Upper lobe of left lung (tissue), 6 donors: ENCODE data around the gene CAPN10. TPM values are rescaled to one million over a fixed set of nuclear protein-coding genes. Genes with fewer than 3 reads are reported as not detected.

ENCODE experiments used
- ATAC-seq, 2 donors: fragments of 200-7000 bp; cut with Tn5 transposase; one replicate each; pipeline ENCODE4 v1.9.1; 2022; ENCODE audit warnings: mild to moderate bottlenecking in 2 of 2, moderate library complexity in 2 of 2; ENCODE audit not compliant: low FRiP score in 2 of 2
- DNase-seq, 2 donors: peaks; one replicate each; pipeline ENCODE4 v3.0.0-alpha.2; 2019 to 2020
- H3K27ac ChIP-seq, 4 donors: fragments of 200-600 bp; sonication (generic); one replicate each; pipeline ENCODE4 v1.5.1; 2016 to 2019
- H3K27me3 ChIP-seq, 4 donors: fragments of 200-600 bp; sonication (generic); one replicate each; pipeline ENCODE4 v1.5.1; 2017 to 2019
- H3K36me3 ChIP-seq, 4 donors: fragments of 200-600 bp; sonication (generic); one replicate each; pipeline ENCODE4 v1.5.1; 2016 to 2019
- H3K4me1 ChIP-seq, 4 donors: fragments of 200-600 bp; sonication (generic); one replicate each; pipeline ENCODE4 v1.5.1; 2018 to 2019
- H3K4me3 ChIP-seq, 4 donors: fragments of 200-600 bp; sonication (generic); one replicate each; pipeline ENCODE4 v1.5.1; 2017 to 2019; ENCODE audit warnings: mild to moderate bottlenecking in 2 of 4, moderate library complexity in 1 of 4
- H3K9me3 ChIP-seq, 4 donors: fragments of 200-600 bp; sonication (generic); one replicate each; pipeline ENCODE4 v1.5.1; 2018 to 2019
- EP300 ChIP-seq, 4 donors: sonication (generic); formaldehyde crosslinking; IDR thresholded peaks; one replicate each; pipeline ENCODE4 v1.5.1; 2017; ENCODE audit warnings: antibody characterized with exemption in 4 of 4, control low read depth in 2 of 4
- POLR2A ChIP-seq, 4 donors: fragments of 450-650 bp; IDR thresholded peaks; one replicate each; pipeline ENCODE4 v1.5.1; 2016 to 2017; ENCODE audit warnings: antibody characterized with exemption in 4 of 4, mild to moderate bottlenecking in 2 of 4
- POLR2AphosphoS5 ChIP-seq, 2 donors: sonication (generic); formaldehyde crosslinking; IDR thresholded peaks; one replicate each; pipeline ENCODE4 v1.5.1; 2017; ENCODE audit warnings: antibody characterized with exemption in 2 of 2
- WGBS, 2 donors: methylation state at CpG; one replicate each; pipeline ENCODE4 v1.1.5; 2017 to 2018; 5-methylcytosine and 5-hydroxymethylcytosine counted together
- total RNA-seq, 6 donors: library from RNA; depleted of rRNA in 4 of 6; stranded (reverse); fragments of >200 nt in 4 of 6; gene quantifications; one replicate each; pipeline versions ENCODE4 v1.1.0 to v1.2.1, GENCODE V29; 2016 to 2021
- TF ChIP-seq, protein P1 (sequence below), 6 experiments: fragments of 450-650 bp in 4 of 6; fragments of 200-600 bp in 2 of 6; sonication (generic) in 2 of 6; IDR thresholded peaks; one replicate each; pipeline ENCODE4 v1.5.1; 2016 to 2019; ENCODE audit warnings: antibody characterized with exemption in 6 of 6
- donor health status: DM: no; HTN: no; CAD: no; lungs with moderate emphysema.
- donor health status: DM: no; HTN: yes; CAD: no; lungs with severe emphysema.

The CAPN10 gene
- total RNA-seq, 6 donors from 2014 or later = 35.3 to 118 (median 38.9) TPM

DNA sequence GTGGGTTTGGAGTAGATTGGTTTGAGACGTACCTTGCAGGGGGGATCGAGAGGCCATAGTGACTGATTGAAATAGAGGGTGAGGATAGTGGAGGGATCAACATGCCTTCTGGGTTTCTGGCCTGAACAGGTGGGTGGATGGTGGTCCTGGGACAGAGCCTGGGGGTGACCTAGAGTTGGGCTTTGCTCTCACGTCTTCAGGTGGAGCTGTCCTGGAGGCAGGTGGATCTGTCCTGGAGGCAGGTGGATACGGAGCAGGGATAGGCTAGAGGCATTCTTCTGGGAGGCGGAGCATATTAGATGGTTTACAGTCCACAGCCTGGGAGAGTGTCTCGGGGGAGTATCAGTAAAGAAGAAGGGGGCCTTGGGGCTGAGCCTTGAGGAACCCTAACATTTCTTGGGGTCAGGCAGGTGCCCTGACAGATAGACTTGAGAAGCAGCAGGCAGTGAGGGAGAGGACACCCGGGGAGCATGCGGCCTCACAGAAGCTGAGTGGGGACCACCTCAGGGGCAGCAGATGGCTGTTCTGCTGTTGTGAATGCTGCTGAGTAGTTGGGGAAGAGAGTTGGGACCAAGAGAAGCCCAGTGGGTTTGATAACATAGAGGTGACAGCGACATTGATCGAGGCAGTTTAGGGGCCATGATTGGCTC, 1.6 kb downstream of the CAPN10 start:
- H3K4me3 ChIP-seq = peak overlapping the region in 2 of 4 donors; percentile 90 to 99
- DNase-seq = no peak
- H3K36me3 ChIP-seq = peaks cover 0 to 40% (median 31%) of the 10 kb centered on the region in 4 donors
- peaks cover 27 to 41% (median 35%) of the 10 kb centered on the region in 4 donors for H3K4me1 ChIP-seq
- no peak for TF ChIP-seq POLR2A (IDR thresholded peaks at IDR 0.05)
- TF ChIP-seq EP300 (IDR thresholded peaks at IDR 0.05) = no peak
- no peak for TF ChIP-seq POLR2AphosphoS5 (IDR thresholded peaks at IDR 0.05)
- TF ChIP-seq, protein P1, sequence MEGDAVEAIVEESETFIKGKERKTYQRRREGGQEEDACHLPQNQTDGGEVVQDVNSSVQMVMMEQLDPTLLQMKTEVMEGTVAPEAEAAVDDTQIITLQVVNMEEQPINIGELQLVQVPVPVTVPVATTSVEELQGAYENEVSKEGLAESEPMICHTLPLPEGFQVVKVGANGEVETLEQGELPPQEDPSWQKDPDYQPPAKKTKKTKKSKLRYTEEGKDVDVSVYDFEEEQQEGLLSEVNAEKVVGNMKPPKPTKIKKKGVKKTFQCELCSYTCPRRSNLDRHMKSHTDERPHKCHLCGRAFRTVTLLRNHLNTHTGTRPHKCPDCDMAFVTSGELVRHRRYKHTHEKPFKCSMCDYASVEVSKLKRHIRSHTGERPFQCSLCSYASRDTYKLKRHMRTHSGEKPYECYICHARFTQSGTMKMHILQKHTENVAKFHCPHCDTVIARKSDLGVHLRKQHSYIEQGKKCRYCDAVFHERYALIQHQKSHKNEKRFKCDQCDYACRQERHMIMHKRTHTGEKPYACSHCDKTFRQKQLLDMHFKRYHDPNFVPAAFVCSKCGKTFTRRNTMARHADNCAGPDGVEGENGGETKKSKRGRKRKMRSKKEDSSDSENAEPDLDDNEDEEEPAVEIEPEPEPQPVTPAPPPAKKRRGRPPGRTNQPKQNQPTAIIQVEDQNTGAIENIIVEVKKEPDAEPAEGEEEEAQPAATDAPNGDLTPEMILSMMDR (IDR thresholded peaks at IDR 0.05) = no peak
- no peaks in the 10 kb centered on the region for H3K27me3 ChIP-seq
- no peak for ATAC-seq
- H3K27ac ChIP-seq = no peak overlapping the region
- WGBS, 2 donors = 80 to 83% methylated on average over 10 of the region's 10 CpGs
- H3K9me3 ChIP-seq = no peaks in the 10 kb centered on the region

GRCh38 chr2:240588669-240589068, 2.1 kb downstream of the CAPN10 start:
- Histone ChIP-seq H3K4me3 (no peak overlapping the region), H3K27ac (no peak overlapping the region), H3K27me3 (no peaks in the 10 kb centered on the region), H3K9me3 (no peaks in the 10 kb centered on the region), H3K4me1 (peaks cover 27 to 41% (median 35%) of the 10 kb centered on the region in 4 donors), H3K36me3 (peaks cover 0 to 45% (median 33%) of the 10 kb centered on the region in 4 donors)
- 82 to 85% methylated on average over 4 of the region's 4 CpGs for WGBS, 2 donors
- TF ChIP-seq POLR2AphosphoS5 (IDR thresholded peaks at IDR 0.05) (no peak), EP300 (IDR thresholded peaks at IDR 0.05) (no peak), POLR2A (IDR thresholded peaks at IDR 0.05) (no peak)
- TF ChIP-seq, protein P1 (IDR thresholded peaks at IDR 0.05) = no peak
- ATAC-seq (no peak), DNase-seq (no peak)

- Histone ChIP-seq H3K4me1 (peaks cover 27 to 34% (median 29%) of the 10 kb centered on the region in 4 donors), H3K9me3 (no peaks in the 10 kb centered on the region), H3K36me3 (peaks cover 0 to 51% (median 35%) of the 10 kb centered on the region in 4 donors), H3K4me3 (no peak overlapping the region), H3K27me3 (no peaks in the 10 kb centered on the region), H3K27ac (no peak overlapping the region)
- ATAC-seq (no peak), DNase-seq (peak in 1 of 2 donors; percentile 40)
- TF ChIP-seq POLR2A (IDR thresholded peaks at IDR 0.05) (no peak), EP300 (IDR thresholded peaks at IDR 0.05) (no peak), POLR2AphosphoS5 (IDR thresholded peaks at IDR 0.05) (no peak)
- TF ChIP-seq, protein P1 (IDR thresholded peaks at IDR 0.05) = no peak
- WGBS, 2 donors = 88 to 94% methylated on average over 13 to 14 of the region's 14 CpGs
These were observed 2.8 kb downstream of the CAPN10 start for GRCh38 chr2:240589375-240589774.

DNA sequence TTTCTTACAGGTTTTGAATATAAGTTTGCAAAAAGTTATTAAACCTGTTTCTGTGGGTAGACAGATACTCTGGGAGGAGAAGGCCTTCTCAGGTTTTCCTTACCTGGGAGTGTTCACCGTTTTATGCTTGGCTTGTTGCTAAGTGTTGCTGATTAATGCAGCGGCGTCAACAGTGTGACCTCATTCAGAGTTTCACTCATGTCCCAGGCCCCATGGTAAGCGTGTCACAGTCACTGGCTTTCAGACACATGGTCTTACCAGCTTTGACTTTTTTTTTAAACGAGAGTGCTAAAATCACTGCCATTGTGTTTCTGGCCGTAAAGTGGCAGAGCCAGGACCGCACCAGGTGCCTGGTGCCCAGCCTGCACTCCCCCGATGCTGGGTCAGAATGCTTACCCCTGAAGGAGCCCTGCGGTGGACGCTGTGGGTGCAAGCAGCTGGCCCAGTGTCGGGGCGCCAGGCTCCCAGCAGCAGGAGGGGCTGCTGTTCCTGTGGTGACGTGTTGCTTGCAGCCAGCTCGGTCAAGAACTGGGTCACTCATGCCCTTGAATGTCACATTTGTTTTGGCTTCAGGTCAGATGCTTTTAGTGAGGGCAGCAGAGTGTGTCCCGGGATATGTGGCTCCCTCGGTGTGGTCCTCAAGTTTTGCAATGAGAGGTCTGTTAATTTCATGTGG, 3.5 kb downstream of the CAPN10 start:
- H3K4me1 ChIP-seq = peaks cover 22 to 28% (median 23%) of the 10 kb centered on the region in 4 donors

More for the DNA sequence above, 3.5 kb downstream of the CAPN10 start:
- H3K9me3 ChIP-seq = no peaks in the 10 kb centered on the region
- no peak overlapping the region for H3K27ac ChIP-seq
- no peak overlapping the region for H3K4me3 ChIP-seq
- TF ChIP-seq POLR2A (IDR thresholded peaks at IDR 0.05) (no peak), EP300 (IDR thresholded peaks at IDR 0.05) (no peak), POLR2AphosphoS5 (IDR thresholded peaks at IDR 0.05) (no peak)
- TF ChIP-seq, protein P1 (IDR thresholded peaks at IDR 0.05) = no peak
- H3K27me3 ChIP-seq = no peaks in the 10 kb centered on the region
- peaks cover 0 to 51% (median 35%) of the 10 kb centered on the region in 4 donors for H3K36me3 ChIP-seq
- no peak for ATAC-seq
- WGBS, 2 donors = 85 to 88% methylated on average over 9 to 15 of the region's 16 CpGs
- peak in 1 of 2 donors; percentile 60 for DNase-seq
